ENCODE results near the gene LRRC7.

- TF ChIP-seq CTCF (IDR thresholded peaks at IDR 0.05): no peak
- no peak for TF ChIP-seq POLR2A (IDR thresholded peaks at IDR 0.05)
Measured at GRCh38 chr1:69791311-69791710, 223.6 kb downstream of the LRRC7 start.
